ENCODE results near the gene CYGB. TPM values are rescaled to one million over a fixed set of nuclear protein-coding genes. Genes with fewer than 3 reads are reported as not detected.
"Not testable (repeated sequence)": the region's sequence is repeated elsewhere in the genome, so short reads cannot be mapped to it uniquely, and the experiment has no call there.

The CYGB gene
- total RNA-seq, 1 donor from 2014 or later, result not detected

- no peak for DNase-seq
- intact Hi-C loops (cut with micrococcal nuclease), result no loop called here
- Mint-ChIP-seq H3K27me3 (peaks cover 5% of the 10 kb centered on the region), H3K27ac (no peak overlapping the region), H3K4me3 (no peak overlapping the region), H3K36me3 (ENCODE audit: low read depth) (no peaks in the 10 kb centered on the region), H3K4me1 (peaks cover 5% of the 10 kb centered on the region), H3K9me3 (no peaks in the 10 kb centered on the region)
Measured at GRCh38 chr17:76573096-76573495, 35.6 kb upstream of the CYGB start.

DNA sequence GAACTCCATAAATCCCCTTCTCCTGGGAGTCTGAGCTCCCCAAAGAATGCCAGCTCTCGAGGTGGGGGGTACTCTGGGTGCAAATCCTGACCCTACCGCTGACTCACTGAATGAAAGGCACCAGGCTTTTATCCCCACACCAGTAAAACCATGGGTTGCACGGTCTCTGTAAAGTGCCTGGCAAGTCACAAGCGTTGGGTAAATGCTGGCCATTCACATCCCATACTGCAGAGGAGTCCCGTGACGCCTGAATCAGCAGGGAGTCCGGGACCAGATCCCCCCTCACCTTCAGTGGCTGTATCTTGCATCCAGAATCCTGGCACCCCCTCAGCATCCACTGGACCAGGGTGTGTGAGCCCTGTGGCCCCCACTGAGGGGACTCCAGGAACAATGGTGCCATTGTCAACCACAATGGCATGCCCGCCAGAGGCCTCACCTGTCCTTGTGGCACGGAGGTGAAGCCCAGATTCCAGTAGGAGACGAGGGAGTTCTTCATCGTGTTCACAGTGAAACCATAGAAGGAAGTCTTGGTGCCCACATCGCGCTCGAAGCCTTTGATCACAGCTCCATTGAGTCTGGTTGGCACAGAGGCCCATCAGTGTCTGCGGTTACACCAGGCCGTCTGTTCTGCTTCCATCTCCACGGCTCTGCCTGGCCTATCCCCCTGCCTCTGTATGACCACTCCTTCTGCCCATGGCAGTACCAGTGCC lies 34.8 kb upstream of the CYGB start:
- no peak for DNase-seq
- intact Hi-C loops (cut with micrococcal nuclease), result no loop called here
- H3K4me3 Mint-ChIP-seq, result no peak overlapping the region
- no peaks in the 10 kb centered on the region for H3K9me3 Mint-ChIP-seq
- H3K36me3 Mint-ChIP-seq (ENCODE audit: low read depth), result peaks cover 5% of the 10 kb centered on the region
- H3K4me1 Mint-ChIP-seq, result peaks cover 8% of the 10 kb centered on the region
- no peak overlapping the region for H3K27ac Mint-ChIP-seq
- peaks cover 5% of the 10 kb centered on the region for H3K27me3 Mint-ChIP-seq

- Mint-ChIP-seq H3K36me3 (ENCODE audit: low read depth) (peaks cover 16% of the 10 kb centered on the region), H3K4me3 (no peak overlapping the region), H3K27me3 (peaks cover 5% of the 10 kb centered on the region), H3K4me1 (peaks cover 17% of the 10 kb centered on the region), H3K27ac (no peak overlapping the region), H3K9me3 (no peaks in the 10 kb centered on the region)
- DNase-seq, result no peak
- intact Hi-C loops (cut with micrococcal nuclease), result no loop called here
Measured at GRCh38 chr17:76570877-76571471, 33.5 kb upstream of the CYGB start.

DNA sequence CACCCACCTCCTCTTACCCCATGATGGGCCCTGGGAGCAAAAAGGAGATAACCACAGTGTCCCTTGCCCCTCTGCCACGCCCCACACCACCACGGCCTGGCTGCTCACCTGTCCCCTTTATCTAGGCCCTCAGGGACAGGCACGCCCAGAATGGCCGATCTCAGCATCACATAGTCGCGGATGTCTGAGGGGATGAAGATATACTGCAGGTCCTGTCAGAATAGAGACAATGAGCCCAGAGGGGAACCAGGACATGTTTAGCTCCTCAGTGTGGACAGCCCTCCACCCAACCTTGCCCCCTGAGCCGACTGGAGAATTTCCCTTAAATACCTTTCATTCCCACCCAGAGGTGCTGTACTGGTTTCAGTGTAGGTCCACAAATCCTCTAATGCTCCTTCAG lies 32.9 kb upstream of the CYGB start:
- peaks cover 21% of the 10 kb centered on the region for H3K36me3 Mint-ChIP-seq (ENCODE audit: low read depth)
- no peak for DNase-seq
- peaks cover 5% of the 10 kb centered on the region for H3K27me3 Mint-ChIP-seq
- H3K4me3 Mint-ChIP-seq, result no peak overlapping the region
- peaks cover 21% of the 10 kb centered on the region for H3K4me1 Mint-ChIP-seq
- H3K9me3 Mint-ChIP-seq, result no peaks in the 10 kb centered on the region
- intact Hi-C loops (cut with micrococcal nuclease), result no loop called here
- H3K27ac Mint-ChIP-seq, result no peak overlapping the region

GRCh38 chr17:76569607-76570279 lies 32.2 kb upstream of the CYGB start:
- H3K27me3 Mint-ChIP-seq, result peaks cover 5% of the 10 kb centered on the region
- H3K4me3 Mint-ChIP-seq, result no peak overlapping the region
- H3K4me1 Mint-ChIP-seq, result peaks cover 23% of the 10 kb centered on the region
- H3K9me3 Mint-ChIP-seq, result no peaks in the 10 kb centered on the region
- H3K27ac Mint-ChIP-seq, result no peak overlapping the region
- no peak for DNase-seq
- peaks cover 29% of the 10 kb centered on the region for H3K36me3 Mint-ChIP-seq (ENCODE audit: low read depth)
- intact Hi-C loops (cut with micrococcal nuclease), result no loop called here

- intact Hi-C loops (cut with micrococcal nuclease), result no loop called here
- H3K4me1 Mint-ChIP-seq, result peaks cover 23% of the 10 kb centered on the region
Measured at GRCh38 chr17:76568811-76569221, 31.3 kb upstream of the CYGB start.

DNA sequence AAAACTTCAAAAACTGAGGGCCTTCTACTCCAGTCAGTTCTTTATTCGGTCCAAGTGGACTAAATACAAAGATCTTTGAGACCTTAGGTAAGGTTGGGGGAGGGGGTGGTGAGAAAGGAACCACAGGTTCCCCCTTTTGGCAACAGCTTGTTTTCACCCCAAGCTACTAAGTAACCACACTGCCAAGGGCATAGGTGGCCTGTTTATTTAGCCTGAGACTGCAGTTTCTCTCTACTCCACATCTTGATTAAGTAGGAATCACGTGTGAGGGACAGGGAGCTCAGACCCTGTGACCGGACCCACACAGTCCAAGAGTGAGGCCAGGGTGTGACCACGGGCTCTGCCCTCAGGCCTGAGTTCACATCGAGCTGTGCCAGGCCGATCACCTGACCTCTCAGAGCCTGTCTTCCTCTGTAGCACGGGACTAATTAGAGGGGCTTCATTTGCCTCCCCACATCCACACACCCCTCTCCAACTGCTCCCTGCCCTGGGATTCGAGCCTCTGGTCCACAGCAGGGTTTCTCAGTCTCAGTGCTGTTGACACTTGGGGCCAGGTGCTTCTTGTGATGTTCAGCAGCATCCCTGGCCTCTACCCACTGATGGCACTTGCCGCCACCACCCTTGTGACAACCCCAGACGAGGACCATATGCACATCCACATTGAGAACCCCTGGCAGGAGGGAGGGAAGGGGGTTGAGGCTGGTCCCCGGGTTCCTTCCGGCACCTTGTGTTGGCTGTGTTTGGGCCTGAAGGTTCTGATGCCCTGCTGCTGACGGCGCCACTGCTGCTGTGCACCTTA lies 30.3 kb upstream of the CYGB start:
- Mint-ChIP-seq H3K4me3 (no peak overlapping the region), H3K9me3 (no peaks in the 10 kb centered on the region), H3K36me3 (ENCODE audit: low read depth) (peaks cover 38% of the 10 kb centered on the region), H3K4me1 (peaks cover 27% of the 10 kb centered on the region), H3K27ac (no peak overlapping the region), H3K27me3 (peaks cover 5% of the 10 kb centered on the region)
- DNase-seq, result no peak
- intact Hi-C loops (cut with micrococcal nuclease), result no loop called here

More at GRCh38 chr17:76568811-76569221, 31.3 kb upstream of the CYGB start:
- Mint-ChIP-seq H3K27me3 (peaks cover 5% of the 10 kb centered on the region), H3K4me3 (no peak overlapping the region), H3K9me3 (no peaks in the 10 kb centered on the region), H3K27ac (no peak overlapping the region), H3K36me3 (ENCODE audit: low read depth) (peaks cover 32% of the 10 kb centered on the region)
- no peak for DNase-seq

GRCh38 chr17:76566988-76567431 lies 29.5 kb upstream of the CYGB start:
- peaks cover 32% of the 10 kb centered on the region for H3K4me1 Mint-ChIP-seq
- H3K27ac Mint-ChIP-seq, result peak overlapping the region; percentile 66
- peaks cover 42% of the 10 kb centered on the region for H3K36me3 Mint-ChIP-seq (ENCODE audit: low read depth)
- DNase-seq, result no peak
- no peak overlapping the region for H3K4me3 Mint-ChIP-seq
- H3K9me3 Mint-ChIP-seq, result no peaks in the 10 kb centered on the region
- peaks cover 5% of the 10 kb centered on the region for H3K27me3 Mint-ChIP-seq
- intact Hi-C loops (cut with micrococcal nuclease), result no loop called here

GRCh38 chr17:76566613-76566943 lies 29.1 kb upstream of the CYGB start:
- Mint-ChIP-seq H3K27me3 (peaks cover 5% of the 10 kb centered on the region), H3K4me3 (no peak overlapping the region), H3K9me3 (no peaks in the 10 kb centered on the region), H3K4me1 (peaks cover 36% of the 10 kb centered on the region), H3K36me3 (ENCODE audit: low read depth) (peaks cover 47% of the 10 kb centered on the region), H3K27ac (no peak overlapping the region)
- no peak for DNase-seq
- intact Hi-C loops (cut with micrococcal nuclease), result no loop called here

- Mint-ChIP-seq H3K4me3 (no peak overlapping the region), H3K4me1 (peaks cover 38% of the 10 kb centered on the region), H3K27me3 (peaks cover 5% of the 10 kb centered on the region), H3K36me3 (ENCODE audit: low read depth) (peaks cover 52% of the 10 kb centered on the region), H3K9me3 (no peaks in the 10 kb centered on the region), H3K27ac (no peak overlapping the region)
- no peak for DNase-seq
- intact Hi-C loops (cut with micrococcal nuclease), result no loop called here
Measured at GRCh38 chr17:76565728-76566612, 28.5 kb upstream of the CYGB start.

DNA sequence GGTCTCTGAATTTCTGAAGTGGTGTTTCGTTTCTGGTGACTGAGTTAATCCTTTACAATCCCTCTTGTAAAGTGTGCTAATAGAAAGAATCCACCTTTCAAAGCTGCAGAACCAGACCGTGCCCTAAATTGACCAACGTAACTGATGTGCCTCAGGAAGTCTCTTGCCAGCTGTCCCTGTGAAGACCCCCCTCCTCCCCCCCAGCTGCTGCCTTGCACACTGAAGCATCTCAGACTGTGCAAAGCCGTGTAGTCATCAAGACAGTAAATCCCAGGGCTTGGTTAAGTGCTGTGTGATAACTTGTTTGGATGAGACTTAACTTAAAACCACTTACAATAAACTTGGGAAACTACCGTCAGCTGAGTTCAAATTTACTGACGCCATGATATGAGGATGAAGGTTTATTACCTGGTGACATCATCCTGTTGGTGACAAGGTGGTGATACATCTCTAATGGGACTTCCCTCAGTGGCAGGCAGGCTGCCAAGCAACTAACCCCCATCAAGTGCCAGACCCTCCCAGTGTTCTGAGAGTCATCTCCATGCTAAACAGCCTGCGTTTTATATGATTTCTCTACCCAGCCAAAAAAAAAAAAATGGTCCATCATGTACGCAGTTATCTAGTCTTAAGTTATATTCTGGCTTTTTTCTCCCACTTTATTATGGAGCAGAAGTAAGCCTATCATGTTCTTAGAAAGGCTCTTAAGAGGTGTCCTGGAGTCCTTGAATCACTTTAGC lies 27.6 kb upstream of the CYGB start:
- H3K27me3 Mint-ChIP-seq; intact Hi-C loops (cut with micrococcal nuclease); H3K4me3 Mint-ChIP-seq; H3K27ac Mint-ChIP-seq; H3K9me3 Mint-ChIP-seq; DNase-seq: not testable (repeated sequence)
- peaks cover 46% of the 10 kb centered on the region for H3K4me1 Mint-ChIP-seq
- peaks cover 60% of the 10 kb centered on the region for H3K36me3 Mint-ChIP-seq (ENCODE audit: low read depth)

DNA sequence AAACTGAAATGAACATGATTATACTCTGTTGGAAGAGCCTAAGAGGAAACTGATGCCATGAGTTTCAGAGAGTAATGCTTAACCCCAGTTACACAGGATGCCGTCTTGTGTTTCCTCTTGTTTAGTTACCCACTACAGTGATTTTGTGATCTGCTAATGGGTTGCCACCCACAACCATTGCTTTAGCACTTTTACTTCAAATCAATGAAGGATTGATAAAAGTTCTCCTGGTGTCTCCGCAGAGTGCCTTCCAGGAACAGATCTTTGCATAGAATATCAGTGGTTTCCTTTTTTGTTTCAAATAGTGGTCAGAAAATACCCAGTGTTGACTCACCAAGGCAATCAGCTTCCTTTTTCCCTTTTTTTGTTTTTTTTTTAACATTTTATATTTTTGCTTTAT lies 25.9 kb upstream of the CYGB start:
- H3K4me3 Mint-ChIP-seq; H3K27ac Mint-ChIP-seq; intact Hi-C loops (cut with micrococcal nuclease); H3K9me3 Mint-ChIP-seq; H3K27me3 Mint-ChIP-seq; DNase-seq: not testable (repeated sequence)
- H3K4me1 Mint-ChIP-seq, result peaks cover 58% of the 10 kb centered on the region
- H3K36me3 Mint-ChIP-seq (ENCODE audit: low read depth), result peaks cover 74% of the 10 kb centered on the region
